Fibroblast of mammary gland (primary cell): Measurements from ENCODE around the gene ACACA.

Experiments used
- DNase-seq: peaks from one replicate; pipeline ENCODE4 v3.0.0-alpha.2; 2010; ENCODE audit warnings: low read depth
- H3K4me3 ChIP-seq: 2 replicates; pipeline ENCODE4 v1.5.1; 2011; ENCODE audit warnings: low read depth, mild to moderate bottlenecking, low read length, moderate library complexity; ENCODE audit not compliant: control insufficient read depth
- CTCF ChIP-seq: conservative IDR thresholded peaks from 2 replicates; pipeline ENCODE4 v1.5.1; 2011; ENCODE audit warnings: low read depth, low read length, inconsistent platforms; ENCODE audit not compliant: control insufficient read depth, insufficient read depth

The ACACA gene

GRCh38 chr17:37092701-37093100 is 313.9 kb downstream of the ACACA start:
- DNase-seq: no peak
- H3K4me3 ChIP-seq: no peak overlapping the region
- TF ChIP-seq CTCF: no peak

- DNase-seq: no peak
- no peak overlapping the region for H3K4me3 ChIP-seq
- TF ChIP-seq CTCF: no peak
Measured at GRCh38 chr17:37092071-37092470, 314.6 kb downstream of the ACACA start.

- no peak for DNase-seq
- no peak overlapping the region for H3K4me3 ChIP-seq
- no peak for TF ChIP-seq CTCF
Measured at GRCh38 chr17:37090941-37091340, 315.7 kb downstream of the ACACA start.

- DNase-seq: no peak
Measured at GRCh38 chr17:37089956-37090355, 316.7 kb downstream of the ACACA start.

GRCh38 chr17:37088913-37089312 is 317.7 kb downstream of the ACACA start:
- DNase-seq: no peak
- no peak overlapping the region for H3K4me3 ChIP-seq
- no peak for TF ChIP-seq CTCF

More at GRCh38 chr17:37089956-37090355, 316.7 kb downstream of the ACACA start:
- no peak for TF ChIP-seq CTCF
- no peak overlapping the region for H3K4me3 ChIP-seq

GRCh38 chr17:37088459-37088858 is 318.2 kb downstream of the ACACA start:
- H3K4me3 ChIP-seq: no peak overlapping the region
- no peak for DNase-seq
- no peak for TF ChIP-seq CTCF

GRCh38 chr17:37087683-37088082 is 319.0 kb downstream of the ACACA start:
- no peak overlapping the region for H3K4me3 ChIP-seq
- no peak for TF ChIP-seq CTCF
- DNase-seq: no peak
